ENCODE results near the gene WNT3. TPM values are rescaled to one million over a fixed set of nuclear protein-coding genes. Genes with fewer than 3 reads are reported as not detected.

WNT3 gene
- total RNA-seq, 1 experiment from 2014 or later = 5.3 TPM

GRCh38 chr17:46834846-46835245 is 16.4 kb upstream of the WNT3 start:
- DNase-seq (ENCODE audit: low spot score) = no peak

- DNase-seq (ENCODE audit: low spot score) = no peak
These were observed 15.3 kb upstream of the WNT3 start for GRCh38 chr17:46833840-46834208.

GRCh38 chr17:46832945-46833839 is 14.7 kb upstream of the WNT3 start:
- DNase-seq (ENCODE audit: low spot score) = peak; percentile 35

- DNase-seq (ENCODE audit: low spot score) = no peak
These were observed 13.9 kb upstream of the WNT3 start for GRCh38 chr17:46832331-46832821.

GRCh38 chr17:46831573-46832330 is 13.3 kb upstream of the WNT3 start:
- no peak for DNase-seq (ENCODE audit: low spot score)

- no peak for DNase-seq (ENCODE audit: low spot score)
These were observed 8.8 kb upstream of the WNT3 start for GRCh38 chr17:46827274-46827673.

GRCh38 chr17:46826116-46826515 is 7.6 kb upstream of the WNT3 start:
- DNase-seq (ENCODE audit: low spot score) = no peak

- DNase-seq (ENCODE audit: low spot score) = no peak
These were observed 5.2 kb upstream of the WNT3 start for GRCh38 chr17:46823657-46824056.

GRCh38 chr17:46822388-46822921 is 4.0 kb upstream of the WNT3 start:
- no peak for DNase-seq (ENCODE audit: low spot score)

- no peak for DNase-seq (ENCODE audit: low spot score)
These were observed 3.2 kb upstream of the WNT3 start for GRCh38 chr17:46821482-46822387.

- no peak for DNase-seq (ENCODE audit: low spot score)
These were observed 2.3 kb upstream of the WNT3 start for GRCh38 chr17:46820592-46821450.

GRCh38 chr17:46819906-46820351 is 1.4 kb upstream of the WNT3 start:
- no peak for DNase-seq (ENCODE audit: low spot score)

GRCh38 chr17:46818929-46819859 is 702 bp upstream of the WNT3 start:
- DNase-seq (ENCODE audit: low spot score) = no peak

- DNase-seq (ENCODE audit: low spot score) = no peak
These were observed 637 bp downstream of the WNT3 start for GRCh38 chr17:46817901-46818209.

- no peak for DNase-seq (ENCODE audit: low spot score)
These were observed 1.2 kb downstream of the WNT3 start for GRCh38 chr17:46817151-46817900.

- no peak for DNase-seq (ENCODE audit: low spot score)
These were observed 2.8 kb downstream of the WNT3 start for GRCh38 chr17:46815474-46816353.

- no peak for DNase-seq (ENCODE audit: low spot score)
These were observed 4.0 kb downstream of the WNT3 start for GRCh38 chr17:46814446-46814845.

- no peak for DNase-seq (ENCODE audit: low spot score)
These were observed 4.6 kb downstream of the WNT3 start for GRCh38 chr17:46813920-46814319.

Data from A172 (cell line).